ENCODE measurements around the gene ITPR3. TPM values are rescaled to one million over a fixed set of nuclear protein-coding genes. Genes with fewer than 3 reads are reported as not detected.

Gene ITPR3
- total and polyA plus RNA-seq, 2 donors (not counting 3 experiments of a cell fraction or from before 2014, with no cell fraction given): 28.8 to 52.2 TPM

DNA sequence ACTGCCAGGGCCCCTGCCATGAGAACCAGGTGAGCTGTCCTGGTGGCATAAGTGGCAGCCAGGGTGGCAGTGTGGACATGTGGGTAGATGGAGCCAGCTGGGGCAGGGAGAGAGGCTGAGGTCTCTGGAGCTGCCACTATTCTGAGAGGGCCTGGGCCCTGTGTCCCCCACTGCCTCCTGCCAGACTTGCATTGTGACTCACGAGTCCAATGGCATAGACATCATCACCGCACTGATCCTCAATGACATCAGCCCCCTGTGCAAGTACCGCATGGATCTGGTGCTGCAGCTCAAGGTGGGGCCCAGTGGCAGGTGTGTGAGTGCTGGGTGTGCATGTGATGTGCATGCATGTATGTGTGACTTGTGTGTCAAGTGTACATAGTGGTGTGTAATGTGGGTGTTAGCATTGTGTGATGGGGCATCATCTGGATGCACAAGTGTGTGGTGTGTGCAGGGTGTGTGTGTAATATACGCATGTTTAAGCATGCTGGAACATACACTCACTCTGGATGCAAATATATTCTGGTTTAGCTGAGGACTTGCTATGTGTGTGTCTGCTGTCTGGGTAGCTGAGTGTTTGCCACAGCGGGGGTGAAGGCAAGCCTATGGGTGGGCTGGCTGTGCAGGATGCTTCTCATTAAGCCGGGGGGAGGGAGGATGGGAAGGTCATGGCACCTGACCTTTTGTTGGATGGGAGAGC lies 65.3 kb downstream of the ITPR3 start:
- ChIA-PET CTCF (interaction anchor here (1.3 kb wide), 2 partner anchors 14 to 97 kb away, joined by 4 to 6 read pairs; no protein-coding TSS in a partner anchor), POLR2A (no interaction called here)
- Histone ChIP-seq H3K9me3 (replicated peaks; ENCODE audit: control insufficient read depth, insufficient read depth, low read length) (no peaks in the 10 kb centered on the region), H3K27me3 (ENCODE audit: control insufficient read depth in 2 of 2, insufficient read depth in 2 of 2, low read length in 2 of 2) (no peaks in the 10 kb centered on the region), H3K9ac (replicated peaks; ENCODE audit: extremely low read depth, insufficient read depth, low read length) (no peak overlapping the region), H3K4me2 (ENCODE audit: insufficient read depth, low read length) (no peak overlapping the region), H3K36me3 (ENCODE audit: control insufficient read depth in 2 of 2, extremely low read depth in 1 of 2, insufficient read depth in 2 of 2, low read length in 2 of 2) (peaks cover 4 to 67% of the 10 kb centered on the region in 2 experiments), H4K20me1 (replicated peaks; ENCODE audit: control insufficient read depth, extremely low read depth, insufficient read depth, low read length) (no peaks in the 10 kb centered on the region), H2AFZ (ENCODE audit: low read depth, low read length) (no peak overlapping the region), H3K4me3 (replicated peaks in 1 of 3; ENCODE audit: insufficient read depth in 1 of 3, low read depth in 1 of 3, low read length in 3 of 3) (no peak overlapping the region), H3K4me1 (ENCODE audit: control insufficient read depth, extremely low read depth, insufficient read depth, low read length) (no peaks in the 10 kb centered on the region), H3K9me1 (replicated peaks; ENCODE audit: control insufficient read depth, extremely low read depth, insufficient read depth, low read length) (no peaks in the 10 kb centered on the region), H3K27ac (ENCODE audit: insufficient read depth, low read depth, low read length) (no peak overlapping the region), H3K79me2 (ENCODE audit: control insufficient read depth, insufficient read depth, low read length) (no peaks in the 10 kb centered on the region)
- FAIRE-seq: no peak
- intact Hi-C loops (cut with micrococcal nuclease): no loop called here
- no peak for DNase-seq (ENCODE audit: low read depth, low spot score)
- dilution Hi-C loops (cut with MboI; ENCODE audit: extremely low pct_ligation_motif_present, low sequenced_read_pairs): no loop called here
- TF ChIP-seq POLR2AphosphoS5 (IDR thresholded peaks at IDR 0.05; ENCODE audit: insufficient read depth, low read depth, low read length): no peak
- no peak for TF ChIP-seq MYC (IDR thresholded peaks at IDR 0.05; ENCODE audit: low read depth, low read length)
- TF ChIP-seq, protein P1, sequence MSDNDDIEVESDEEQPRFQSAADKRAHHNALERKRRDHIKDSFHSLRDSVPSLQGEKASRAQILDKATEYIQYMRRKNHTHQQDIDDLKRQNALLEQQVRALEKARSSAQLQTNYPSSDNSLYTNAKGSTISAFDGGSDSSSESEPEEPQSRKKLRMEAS (IDR thresholded peaks at IDR 0.05; ENCODE audit: insufficient read depth, insufficient read length): no peak
- no peak for TF ChIP-seq JUN (IDR thresholded peaks at IDR 0.05; ENCODE audit: borderline replicate concordance, insufficient read depth, insufficient read length, low read depth)
- TF ChIP-seq FOS (IDR thresholded peaks at IDR 0.05; ENCODE audit: borderline replicate concordance, insufficient read depth, low read length): no peak
- no peak for TF ChIP-seq EZH2 (IDR thresholded peaks at IDR 0.05; ENCODE audit: borderline replicate concordance, low read depth, low read length, severe bottlenecking)
- no peak for TF ChIP-seq GATA2 (IDR thresholded peaks at IDR 0.05; ENCODE audit: insufficient read depth, insufficient read length, low read depth, low read length)
- TF ChIP-seq, protein P2, sequence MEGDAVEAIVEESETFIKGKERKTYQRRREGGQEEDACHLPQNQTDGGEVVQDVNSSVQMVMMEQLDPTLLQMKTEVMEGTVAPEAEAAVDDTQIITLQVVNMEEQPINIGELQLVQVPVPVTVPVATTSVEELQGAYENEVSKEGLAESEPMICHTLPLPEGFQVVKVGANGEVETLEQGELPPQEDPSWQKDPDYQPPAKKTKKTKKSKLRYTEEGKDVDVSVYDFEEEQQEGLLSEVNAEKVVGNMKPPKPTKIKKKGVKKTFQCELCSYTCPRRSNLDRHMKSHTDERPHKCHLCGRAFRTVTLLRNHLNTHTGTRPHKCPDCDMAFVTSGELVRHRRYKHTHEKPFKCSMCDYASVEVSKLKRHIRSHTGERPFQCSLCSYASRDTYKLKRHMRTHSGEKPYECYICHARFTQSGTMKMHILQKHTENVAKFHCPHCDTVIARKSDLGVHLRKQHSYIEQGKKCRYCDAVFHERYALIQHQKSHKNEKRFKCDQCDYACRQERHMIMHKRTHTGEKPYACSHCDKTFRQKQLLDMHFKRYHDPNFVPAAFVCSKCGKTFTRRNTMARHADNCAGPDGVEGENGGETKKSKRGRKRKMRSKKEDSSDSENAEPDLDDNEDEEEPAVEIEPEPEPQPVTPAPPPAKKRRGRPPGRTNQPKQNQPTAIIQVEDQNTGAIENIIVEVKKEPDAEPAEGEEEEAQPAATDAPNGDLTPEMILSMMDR (IDR thresholded peaks at IDR 0.05; ENCODE audit: extremely low read depth in 1 of 2, insufficient read depth in 1 of 2, low read depth in 1 of 2, low read length in 2 of 2): no peak
- no peak for TF ChIP-seq POLR2A (IDR thresholded peaks at IDR 0.05; ENCODE audit: low read depth, low read length)
- BruUV-seq (replicated peaks): no TSS peak

All from endothelial cell of umbilical vein (primary cell).